Endothelial cell (in vitro differentiated cells): Measurements from ENCODE around the gene CYP4F2. TPM values are rescaled to one million over a fixed set of nuclear protein-coding genes. Genes with fewer than 3 reads are reported as not detected.
"Not testable (repeated sequence)": the region's sequence is repeated elsewhere in the genome, so short reads cannot be mapped to it uniquely, and the experiment has no call there.

Source experiments
- DNase-seq: peaks from one replicate; pipeline ENCODE4 v3.0.0; 2021; ENCODE audit warnings: low spot score
- H3K27ac Mint-ChIP-seq: one replicate; pipeline ENCODE4 v1.8.0; 2021; ENCODE audit warnings: mixed read lengths, inconsistent platforms; ENCODE audit not compliant: unreplicated experiment
- H3K27me3 Mint-ChIP-seq: one replicate; pipeline ENCODE4 v1.8.0; 2021; ENCODE audit warnings: mild to moderate bottlenecking, moderate library complexity, mixed read lengths, inconsistent platforms; ENCODE audit not compliant: unreplicated experiment
- H3K36me3 Mint-ChIP-seq: one replicate; pipeline ENCODE4 v1.8.0; 2021; ENCODE audit warnings: mild to moderate bottlenecking, low read depth, mixed read lengths, inconsistent platforms; ENCODE audit not compliant: unreplicated experiment
- H3K4me1 Mint-ChIP-seq: one replicate; pipeline ENCODE4 v1.8.0; 2021; ENCODE audit warnings: mild to moderate bottlenecking, mixed read lengths, inconsistent platforms; ENCODE audit not compliant: unreplicated experiment
- H3K4me3 Mint-ChIP-seq: one replicate; pipeline ENCODE4 v1.8.0; 2021; ENCODE audit warnings: mild to moderate bottlenecking, mixed read lengths, inconsistent platforms; ENCODE audit not compliant: unreplicated experiment
- H3K9me3 Mint-ChIP-seq: one replicate; pipeline ENCODE4 v1.8.0; 2021; ENCODE audit warnings: mixed read lengths, inconsistent platforms; ENCODE audit not compliant: unreplicated experiment
- CTCF ChIP-seq: fragments of 200-600 bp; sonication (generic); IDR thresholded peaks from one replicate; pipeline ENCODE4 v1.5.0; 2021; ENCODE audit warnings: antibody characterized with exemption; ENCODE audit not compliant: unreplicated experiment
- total RNA-seq: library from RNA; stranded (reverse); fragmentation: NEBNext Ultra II Directional; extraction: Animal tissue kit (Norgen Biotek cat#: 25700); gene quantifications from one replicate; pipeline ENCODE4 v1.2.1, GENCODE V29; 2021; ENCODE audit not compliant: unreplicated experiment

Gene CYP4F2
- total RNA-seq, 1 donor from 2014 or later: not detected

- no peaks in the 10 kb centered on the region for H3K4me1 Mint-ChIP-seq
- H3K4me3 Mint-ChIP-seq: no peak overlapping the region
- TF ChIP-seq CTCF: no peak
- H3K27ac Mint-ChIP-seq: peak overlapping the region; percentile 28
- H3K36me3 Mint-ChIP-seq: peaks cover 21% of the 10 kb centered on the region
- peaks cover 8% of the 10 kb centered on the region for H3K27me3 Mint-ChIP-seq
- peaks cover 29% of the 10 kb centered on the region for H3K9me3 Mint-ChIP-seq
- DNase-seq: no peak
These were observed 60.6 kb downstream of the CYP4F2 start for GRCh38 chr19:15837221-15837731.

- Mint-ChIP-seq H3K36me3 (peaks cover 21% of the 10 kb centered on the region), H3K4me3 (peak overlapping the region; percentile 44), H3K27me3 (peaks cover 8% of the 10 kb centered on the region), H3K9me3 (peaks cover 24% of the 10 kb centered on the region), H3K27ac (peak overlapping the region; percentile 28), H3K4me1 (no peaks in the 10 kb centered on the region)
- no peak for DNase-seq
- TF ChIP-seq CTCF: no peak
These were observed 61.3 kb downstream of the CYP4F2 start for GRCh38 chr19:15836330-15837220.

GRCh38 chr19:15835565-15836329, 62.1 kb downstream of the CYP4F2 start:
- DNase-seq: not testable (repeated sequence)

DNA sequence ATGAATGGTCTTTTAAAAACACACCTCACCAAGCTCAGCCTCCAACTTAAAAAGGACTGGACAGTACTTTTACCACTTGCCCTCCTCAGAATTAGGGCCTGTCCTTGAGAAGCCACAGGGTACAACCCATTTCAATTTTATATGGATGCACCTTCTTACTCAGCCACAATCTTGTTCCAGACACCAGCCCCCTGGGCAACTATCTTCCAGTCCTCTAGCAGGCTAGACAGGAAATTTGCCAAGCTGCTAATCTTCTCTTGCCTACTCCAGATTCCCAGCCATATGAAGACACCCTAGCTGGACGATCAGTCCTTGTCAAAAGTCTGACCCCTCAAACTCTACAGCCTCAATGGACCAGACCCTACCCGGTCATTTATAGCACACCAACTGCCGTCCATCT, 63.6 kb downstream of the CYP4F2 start:
- not testable (repeated sequence) for H3K27ac Mint-ChIP-seq, H3K4me1 Mint-ChIP-seq

More at GRCh38 chr19:15835565-15836329, 62.1 kb downstream of the CYP4F2 start:
- H3K27ac Mint-ChIP-seq, H3K4me1 Mint-ChIP-seq, H3K27me3 Mint-ChIP-seq: not testable (repeated sequence)
- Mint-ChIP-seq H3K36me3 (peaks cover 23% of the 10 kb centered on the region), H3K4me3 (peak overlapping the region; percentile 44), H3K9me3 (peaks cover 26% of the 10 kb centered on the region)

DNA sequence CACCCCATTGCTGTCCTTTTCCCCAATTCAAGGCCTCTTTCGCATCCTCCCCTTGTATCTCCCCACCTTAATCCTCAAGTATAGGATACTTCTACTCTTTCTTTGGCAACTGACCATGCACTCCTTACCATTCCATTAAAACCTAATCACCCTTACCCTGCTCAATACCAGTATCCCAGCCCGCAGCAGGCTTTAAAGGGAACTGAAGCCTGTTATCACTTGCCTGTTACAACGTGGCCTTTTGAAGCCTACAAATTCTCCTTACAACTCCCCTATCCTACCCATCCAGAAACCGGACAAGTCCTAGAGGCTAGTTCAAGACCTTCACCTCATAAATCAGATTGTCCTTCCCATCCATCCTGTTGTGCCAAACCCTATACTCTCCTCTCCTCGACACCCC, 66.2 kb downstream of the CYP4F2 start:
- H3K4me1 Mint-ChIP-seq: no peaks in the 10 kb centered on the region

More for the DNA sequence above, 63.6 kb downstream of the CYP4F2 start:
- Mint-ChIP-seq H3K36me3 (peaks cover 27% of the 10 kb centered on the region), H3K9me3 (peaks cover 35% of the 10 kb centered on the region)
- H3K27me3 Mint-ChIP-seq, DNase-seq, H3K4me3 Mint-ChIP-seq: not testable (repeated sequence)

More for the DNA sequence above, 66.2 kb downstream of the CYP4F2 start:
- Mint-ChIP-seq H3K4me3 (no peak overlapping the region), H3K9me3 (peaks cover 30% of the 10 kb centered on the region), H3K27ac (no peak overlapping the region), H3K27me3 (peaks cover 5% of the 10 kb centered on the region), H3K36me3 (peaks cover 29% of the 10 kb centered on the region)
- DNase-seq: no peak
- no peak for TF ChIP-seq CTCF
